Measurements from ENCODE around the gene CACNB3. TPM values are rescaled to one million over a fixed set of nuclear protein-coding genes. Genes with fewer than 3 reads are reported as not detected.
"Not testable (repeated sequence)": the region's sequence is repeated elsewhere in the genome, so short reads cannot be mapped to it uniquely, and the experiment has no call there.

CACNB3 gene
- total RNA-seq, 1 donor from 2014 or later, result 36.1 TPM

- no peak for TF ChIP-seq CTCF (IDR thresholded peaks at IDR 0.05)
- TF ChIP-seq POLR2AphosphoS5 (IDR thresholded peaks at IDR 0.05; ENCODE audit: insufficient read depth in 1 of 2, low read depth in 1 of 2), result no peak
- no peak for TF ChIP-seq POLR2A (IDR thresholded peaks at IDR 0.05)
- Histone ChIP-seq H3K4me1 (no peaks in the 10 kb centered on the region), H3K36me3 (no peaks in the 10 kb centered on the region), H3K27ac (no peak overlapping the region), H3K9me3 (no peaks in the 10 kb centered on the region), H3K4me3 (no peak overlapping the region), H3K27me3 (no peaks in the 10 kb centered on the region)
- DNase-seq (ENCODE audit: extremely low spot score in 2 of 2), result no peak
- intact Hi-C loops (cut with DNase I), result loop anchor here (10.0 kb wide), 1 partner anchor 87 kb away; no protein-coding TSS in a partner anchor
These were observed 39.1 kb downstream of the CACNB3 start for GRCh38 chr12:48857278-48857994.

GRCh38 chr12:48858043-48858442 is 39.7 kb downstream of the CACNB3 start:
- no peaks in the 10 kb centered on the region for H3K36me3 ChIP-seq
- H3K9me3 ChIP-seq, result no peaks in the 10 kb centered on the region
- no peaks in the 10 kb centered on the region for H3K27me3 ChIP-seq
- no peak for TF ChIP-seq CTCF (IDR thresholded peaks at IDR 0.05)
- no peak for TF ChIP-seq POLR2A (IDR thresholded peaks at IDR 0.05)
- no peak for TF ChIP-seq POLR2AphosphoS5 (IDR thresholded peaks at IDR 0.05; ENCODE audit: insufficient read depth in 1 of 2, low read depth in 1 of 2)
- no peak for DNase-seq (ENCODE audit: extremely low spot score in 2 of 2)
- H3K4me1 ChIP-seq, result no peaks in the 10 kb centered on the region
- H3K4me3 ChIP-seq, result no peak overlapping the region
- H3K27ac ChIP-seq, result no peak overlapping the region
- intact Hi-C loops (cut with DNase I), result loop anchor here (10.0 kb wide), 1 partner anchor 87 kb away; no protein-coding TSS in a partner anchor

- H3K27me3 ChIP-seq, result no peaks in the 10 kb centered on the region
- H3K4me1 ChIP-seq, result peaks cover under 1% of the 10 kb centered on the region
- TF ChIP-seq POLR2A (IDR thresholded peaks at IDR 0.05) (no peak), CTCF (IDR thresholded peaks at IDR 0.05) (no peak), POLR2AphosphoS5 (IDR thresholded peaks at IDR 0.05; ENCODE audit: insufficient read depth in 1 of 2, low read depth in 1 of 2) (no peak)
- no peaks in the 10 kb centered on the region for H3K36me3 ChIP-seq
- DNase-seq (ENCODE audit: extremely low spot score in 2 of 2), result no peak
- no peaks in the 10 kb centered on the region for H3K9me3 ChIP-seq
- no peak overlapping the region for H3K27ac ChIP-seq
- H3K4me3 ChIP-seq, result no peak overlapping the region
- intact Hi-C loops (cut with DNase I), result loop anchor here (10.0 kb wide), 1 partner anchor 85 kb away; no protein-coding TSS in a partner anchor
These were observed 41.3 kb downstream of the CACNB3 start for GRCh38 chr12:48859607-48860006.

- H3K36me3 ChIP-seq; H3K4me1 ChIP-seq; H3K27me3 ChIP-seq; H3K27ac ChIP-seq; DNase-seq (ENCODE audit: extremely low spot score in 2 of 2); H3K4me3 ChIP-seq; intact Hi-C loops (cut with DNase I); H3K9me3 ChIP-seq: not testable (repeated sequence)
These were observed 41.9 kb downstream of the CACNB3 start for GRCh38 chr12:48860236-48860635.

- TF ChIP-seq CTCF (IDR thresholded peaks at IDR 0.05) (no peak), POLR2A (IDR thresholded peaks at IDR 0.05) (no peak), POLR2AphosphoS5 (IDR thresholded peaks at IDR 0.05; ENCODE audit: insufficient read depth in 1 of 2, low read depth in 1 of 2) (no peak)
These were observed 42.8 kb downstream of the CACNB3 start for GRCh38 chr12:48861111-48861510.

More at GRCh38 chr12:48861111-48861510, 42.8 kb downstream of the CACNB3 start:
- no peak for DNase-seq (ENCODE audit: extremely low spot score in 2 of 2)
- Histone ChIP-seq H3K27ac (no peak overlapping the region), H3K27me3 (no peaks in the 10 kb centered on the region), H3K36me3 (no peaks in the 10 kb centered on the region), H3K4me3 (no peak overlapping the region), H3K4me1 (peaks cover 9% of the 10 kb centered on the region), H3K9me3 (no peaks in the 10 kb centered on the region)
- intact Hi-C loops (cut with DNase I), result no loop called here

All from vagina (tissue), 2 donors.